Neural crest cell (in vitro differentiated cells): ENCODE data around the gene ANXA6. TPM values are rescaled to one million over a fixed set of nuclear protein-coding genes. Genes with fewer than 3 reads are reported as not detected.
"Not testable (repeated sequence)": the region's sequence is repeated elsewhere in the genome, so short reads cannot be mapped to it uniquely, and the experiment has no call there.

ENCODE experiments used
- DNase-seq: peaks from one replicate; pipeline ENCODE4 v3.0.0; 2021; ENCODE audit warnings: low read depth, mixed read lengths, low spot score
- H3K27ac Mint-ChIP-seq: one replicate; pipeline ENCODE4 v1.8.0; 2021; ENCODE audit warnings: mild to moderate bottlenecking, mixed read lengths; ENCODE audit not compliant: unreplicated experiment
- H3K27me3 Mint-ChIP-seq: 2 replicates; pipeline ENCODE4 v1.8.0; 2021; ENCODE audit warnings: low read depth, mild to moderate bottlenecking, mixed read lengths
- H3K36me3 Mint-ChIP-seq: 2 replicates; pipeline ENCODE4 v1.8.0; 2021; ENCODE audit warnings: low read depth, mild to moderate bottlenecking, mixed read lengths
- H3K4me1 Mint-ChIP-seq: 2 replicates; pipeline ENCODE4 v1.8.0; 2021; ENCODE audit warnings: mixed read lengths
- H3K4me3 Mint-ChIP-seq: one replicate; pipeline ENCODE4 v1.8.0; 2021; ENCODE audit warnings: mild to moderate bottlenecking, mixed read lengths
- H3K9me3 Mint-ChIP-seq: 2 replicates; pipeline ENCODE4 v1.8.0; 2021; ENCODE audit warnings: mixed read lengths
- CTCF ChIP-seq: fragments of 200-600 bp; sonication (generic); conservative IDR thresholded peaks from 2 replicates; pipeline ENCODE4 v1.5.0; 2021; ENCODE audit warnings: antibody characterized with exemption, mild to moderate bottlenecking
- total RNA-seq: library from RNA; stranded (reverse); gene quantifications from 2 replicates; pipeline ENCODE4 v1.2.1, GENCODE V29; 2021

ANXA6 gene
- total RNA-seq, 1 donor from 2014 or later = 151 TPM

GRCh38 chr5:151199581-151200185, 42.1 kb upstream of the ANXA6 start:
- Mint-ChIP-seq H3K4me1 (no peaks in the 10 kb centered on the region), H3K36me3 (no peaks in the 10 kb centered on the region), H3K27ac (no peak overlapping the region), H3K27me3 (peaks cover 4% of the 10 kb centered on the region), H3K4me3 (no peak overlapping the region), H3K9me3 (no peaks in the 10 kb centered on the region)
- DNase-seq = no peak
- no peak for TF ChIP-seq CTCF

GRCh38 chr5:151198861-151199260, 41.3 kb upstream of the ANXA6 start:
- peaks cover 4% of the 10 kb centered on the region for H3K27me3 Mint-ChIP-seq
- H3K4me1 Mint-ChIP-seq = no peaks in the 10 kb centered on the region
- H3K4me3 Mint-ChIP-seq = no peak overlapping the region
- DNase-seq = no peak
- H3K27ac Mint-ChIP-seq = no peak overlapping the region
- H3K9me3 Mint-ChIP-seq = no peaks in the 10 kb centered on the region
- H3K36me3 Mint-ChIP-seq = no peaks in the 10 kb centered on the region
- TF ChIP-seq CTCF = no peak

GRCh38 chr5:151197291-151197600, 39.7 kb upstream of the ANXA6 start:
- H3K27me3 Mint-ChIP-seq, H3K4me3 Mint-ChIP-seq, H3K27ac Mint-ChIP-seq, DNase-seq, H3K4me1 Mint-ChIP-seq, H3K36me3 Mint-ChIP-seq, H3K9me3 Mint-ChIP-seq: not testable (repeated sequence)

- Mint-ChIP-seq H3K27ac (no peak overlapping the region), H3K27me3 (peaks cover 4% of the 10 kb centered on the region), H3K36me3 (peaks cover 2% of the 10 kb centered on the region), H3K4me3 (no peak overlapping the region), H3K9me3 (peaks cover 2% of the 10 kb centered on the region), H3K4me1 (no peaks in the 10 kb centered on the region)
- no peak for DNase-seq
- TF ChIP-seq CTCF = no peak
Observed at GRCh38 chr5:151196556-151197290, 39.1 kb upstream of the ANXA6 start.

- Mint-ChIP-seq H3K36me3 (peaks cover 7% of the 10 kb centered on the region), H3K27me3 (no peaks in the 10 kb centered on the region), H3K27ac (no peak overlapping the region), H3K4me3 (no peak overlapping the region), H3K9me3 (peaks cover 6% of the 10 kb centered on the region), H3K4me1 (no peaks in the 10 kb centered on the region)
- DNase-seq = no peak
- no peak for TF ChIP-seq CTCF
Observed at GRCh38 chr5:151195622-151196021, 38.0 kb upstream of the ANXA6 start.

GRCh38 chr5:151192626-151193025, 35.0 kb upstream of the ANXA6 start:
- Mint-ChIP-seq H3K36me3 (peaks cover 10% of the 10 kb centered on the region), H3K9me3 (peaks cover 16% of the 10 kb centered on the region), H3K4me3 (no peak overlapping the region), H3K4me1 (no peaks in the 10 kb centered on the region), H3K27me3 (no peaks in the 10 kb centered on the region), H3K27ac (no peak overlapping the region)
- no peak for DNase-seq
- no peak for TF ChIP-seq CTCF
